ENCODE measurements around the gene CCDC51.
A peak's percentile ranks its signal among the peaks of the same experiment; 100 is the strongest.
"Not testable (repeated sequence)": the region's sequence is repeated elsewhere in the genome, so short reads cannot be mapped to it uniquely, and the experiment has no call there.

Gene CCDC51, protein sequence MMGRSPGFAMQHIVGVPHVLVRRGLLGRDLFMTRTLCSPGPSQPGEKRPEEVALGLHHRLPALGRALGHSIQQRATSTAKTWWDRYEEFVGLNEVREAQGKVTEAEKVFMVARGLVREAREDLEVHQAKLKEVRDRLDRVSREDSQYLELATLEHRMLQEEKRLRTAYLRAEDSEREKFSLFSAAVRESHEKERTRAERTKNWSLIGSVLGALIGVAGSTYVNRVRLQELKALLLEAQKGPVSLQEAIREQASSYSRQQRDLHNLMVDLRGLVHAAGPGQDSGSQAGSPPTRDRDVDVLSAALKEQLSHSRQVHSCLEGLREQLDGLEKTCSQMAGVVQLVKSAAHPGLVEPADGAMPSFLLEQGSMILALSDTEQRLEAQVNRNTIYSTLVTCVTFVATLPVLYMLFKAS

DNA sequence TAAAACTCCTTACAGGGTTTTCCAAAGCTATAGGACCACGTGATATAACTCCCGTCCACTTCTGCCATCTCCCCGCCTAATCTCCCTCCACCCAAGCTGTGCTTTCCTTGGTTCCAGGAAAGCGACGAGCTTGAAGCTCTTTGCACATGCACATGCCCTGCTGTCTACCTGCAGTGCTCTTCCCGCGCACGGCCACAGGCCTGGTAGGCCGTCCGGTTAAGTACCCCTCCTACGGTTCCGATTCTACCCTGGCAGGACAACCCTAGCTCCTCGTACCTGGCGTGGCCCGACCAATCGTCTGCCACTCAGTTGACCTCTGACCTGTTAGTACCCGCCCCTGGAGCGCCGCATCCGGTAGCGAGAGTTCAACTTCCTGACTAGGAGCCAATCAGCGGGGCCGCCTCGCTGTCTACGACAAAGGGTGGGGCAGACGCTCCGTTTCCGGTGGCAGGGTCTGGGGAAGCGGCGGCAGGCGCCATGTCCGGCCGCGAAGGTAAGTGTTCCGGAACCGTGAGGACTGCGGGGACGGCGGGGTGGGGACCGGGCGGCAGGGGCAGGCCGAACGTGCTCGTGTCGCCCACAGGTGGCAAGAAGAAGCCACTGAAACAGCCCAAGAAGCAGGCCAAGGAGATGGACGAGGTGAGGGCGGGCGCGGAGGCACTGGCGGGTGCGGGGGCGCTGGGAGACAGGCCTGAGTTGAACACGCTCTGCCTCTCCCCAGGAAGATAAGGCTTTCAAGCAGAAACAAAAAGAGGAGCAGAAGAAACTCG lies at the start of gene CCDC51, which contains the start of gene TMA7:
TSS of gene CCDC51 (minus strand) at position 300 of the 770 bp plus-strand sequence. CDS start 4,991 bp downstream, outside the sequence.
TSS of gene TMA7 (plus strand) at position 438 of the 770 bp plus-strand sequence. CDS start at position 478, 40 bp downstream.
- H3K4me3 ChIP-seq (replicated peaks; ENCODE audit: low read depth, low read length): peak within 1 kb of the TSS; percentile 95
- DNase-seq (ENCODE audit: low read depth): peak; percentile 95
- TF ChIP-seq, protein P1, sequence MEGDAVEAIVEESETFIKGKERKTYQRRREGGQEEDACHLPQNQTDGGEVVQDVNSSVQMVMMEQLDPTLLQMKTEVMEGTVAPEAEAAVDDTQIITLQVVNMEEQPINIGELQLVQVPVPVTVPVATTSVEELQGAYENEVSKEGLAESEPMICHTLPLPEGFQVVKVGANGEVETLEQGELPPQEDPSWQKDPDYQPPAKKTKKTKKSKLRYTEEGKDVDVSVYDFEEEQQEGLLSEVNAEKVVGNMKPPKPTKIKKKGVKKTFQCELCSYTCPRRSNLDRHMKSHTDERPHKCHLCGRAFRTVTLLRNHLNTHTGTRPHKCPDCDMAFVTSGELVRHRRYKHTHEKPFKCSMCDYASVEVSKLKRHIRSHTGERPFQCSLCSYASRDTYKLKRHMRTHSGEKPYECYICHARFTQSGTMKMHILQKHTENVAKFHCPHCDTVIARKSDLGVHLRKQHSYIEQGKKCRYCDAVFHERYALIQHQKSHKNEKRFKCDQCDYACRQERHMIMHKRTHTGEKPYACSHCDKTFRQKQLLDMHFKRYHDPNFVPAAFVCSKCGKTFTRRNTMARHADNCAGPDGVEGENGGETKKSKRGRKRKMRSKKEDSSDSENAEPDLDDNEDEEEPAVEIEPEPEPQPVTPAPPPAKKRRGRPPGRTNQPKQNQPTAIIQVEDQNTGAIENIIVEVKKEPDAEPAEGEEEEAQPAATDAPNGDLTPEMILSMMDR (IDR thresholded peaks at IDR 0.05; ENCODE audit: low read length, missing control alignments): no peak

DNA sequence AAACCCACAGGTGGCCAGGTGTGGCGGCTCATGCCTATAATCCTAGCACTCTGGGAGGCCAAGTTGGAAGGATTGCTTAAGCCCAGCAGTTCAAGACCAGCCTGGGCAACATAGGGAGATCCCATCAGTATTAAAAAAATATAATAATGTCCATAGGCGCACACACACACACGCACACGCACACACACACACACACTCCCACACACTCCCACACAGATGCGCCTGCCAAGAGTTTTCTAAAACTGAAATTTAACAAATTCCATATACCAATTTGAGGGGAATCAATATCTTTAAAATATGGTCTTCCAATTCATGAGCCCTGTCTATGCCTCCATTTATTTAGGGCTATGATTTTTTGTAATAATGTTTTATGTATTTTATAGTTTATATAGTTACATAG lies 47.0 kb upstream of the CCDC51 start:
- no peak for DNase-seq (ENCODE audit: low read depth)
- TF ChIP-seq, protein P1 (IDR thresholded peaks at IDR 0.05; ENCODE audit: low read length, missing control alignments): no peak

DNA sequence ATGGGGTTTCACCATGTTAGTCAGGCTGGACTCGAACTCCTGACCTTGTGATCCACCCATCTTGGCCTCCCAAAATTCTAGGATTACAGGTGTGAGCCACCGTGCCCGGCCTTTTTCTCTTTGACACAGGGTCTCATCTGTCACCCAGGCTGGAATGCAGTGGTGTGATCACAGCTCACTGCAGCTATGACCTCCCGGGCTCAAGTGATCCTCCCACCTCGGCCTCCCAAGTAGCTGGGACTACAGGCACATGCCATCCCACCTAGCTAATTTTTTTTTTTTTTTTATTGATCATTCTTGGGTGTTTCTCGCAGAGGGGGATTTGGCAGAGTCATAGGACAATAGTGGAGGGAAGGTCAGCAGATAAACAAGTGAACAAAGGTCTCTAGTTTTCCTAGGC lies 42.9 kb upstream of the CCDC51 start:
- H3K4me3 ChIP-seq (replicated peaks; ENCODE audit: low read depth, low read length); DNase-seq (ENCODE audit: low read depth): not testable (repeated sequence)

More for the DNA sequence above, 47.0 kb upstream of the CCDC51 start:
- no peak overlapping the region for H3K4me3 ChIP-seq (replicated peaks; ENCODE audit: low read depth, low read length)

DNA sequence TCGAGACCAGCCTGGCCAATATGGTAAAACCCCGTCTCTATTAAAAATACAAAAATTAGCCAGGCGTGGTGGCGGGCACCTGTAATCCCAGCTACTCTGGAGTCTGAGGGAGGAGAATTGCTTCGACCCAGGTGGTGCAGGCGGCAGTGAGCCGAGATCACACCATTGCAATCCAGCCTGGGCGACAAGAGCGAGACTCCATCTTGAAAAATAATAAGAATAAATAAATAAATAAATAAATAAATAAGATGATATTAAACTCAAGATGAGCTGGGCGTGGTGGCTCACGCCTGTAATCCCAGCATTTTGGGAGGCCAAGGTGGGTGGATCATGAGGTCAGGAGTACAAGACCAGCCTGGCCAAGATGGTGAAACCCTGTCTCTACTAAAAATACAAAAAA lies 41.0 kb upstream of the CCDC51 start:
- not testable (repeated sequence) for H3K4me3 ChIP-seq (replicated peaks; ENCODE audit: low read depth, low read length); DNase-seq (ENCODE audit: low read depth)

DNA sequence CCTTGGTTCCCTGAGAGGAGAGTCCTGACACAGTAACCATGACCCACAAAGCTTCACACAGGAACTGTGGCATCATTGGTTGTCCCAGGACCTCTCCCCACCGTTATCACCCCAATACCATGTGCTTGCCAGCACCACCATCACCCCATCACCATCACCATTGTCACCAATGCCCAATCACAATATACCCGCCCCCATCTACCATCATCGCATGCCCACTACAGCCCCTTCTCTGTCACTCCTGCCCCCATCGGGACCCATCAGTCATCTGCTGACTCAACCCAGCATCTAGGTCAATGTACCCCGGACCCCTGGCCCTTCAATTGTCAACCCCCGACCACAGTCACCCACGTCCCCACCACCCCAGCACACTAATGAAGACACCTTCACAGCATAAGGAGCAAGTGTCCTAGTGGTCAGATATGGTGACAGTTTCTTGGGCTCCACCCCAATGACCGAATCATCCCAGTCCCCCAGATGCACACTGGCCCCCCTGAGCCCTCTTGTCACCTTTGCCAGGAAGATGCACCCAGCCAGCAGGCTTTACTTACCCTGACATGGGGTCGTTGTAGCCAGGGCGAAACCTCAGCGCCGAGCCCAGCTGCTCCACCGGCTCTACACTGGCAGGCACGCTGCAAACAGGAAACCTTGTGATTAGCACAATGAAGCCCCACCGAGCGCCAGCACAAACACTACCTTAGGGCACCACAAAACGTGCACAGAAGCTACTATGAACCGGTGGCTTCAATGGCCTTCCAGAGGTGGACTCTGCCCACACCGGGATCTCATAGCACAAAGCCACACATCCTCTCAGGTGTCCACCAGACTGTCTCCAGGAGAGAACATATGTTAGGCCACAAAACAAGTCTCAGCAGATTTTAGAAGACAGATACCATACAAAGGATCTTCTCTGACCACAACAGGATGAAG lies 39.0 kb upstream of the CCDC51 start:
- H3K4me3 ChIP-seq (replicated peaks; ENCODE audit: low read depth, low read length): no peak overlapping the region
- no peak for DNase-seq (ENCODE audit: low read depth)
- TF ChIP-seq, protein P1 (IDR thresholded peaks at IDR 0.05; ENCODE audit: low read length, missing control alignments): no peak

DNA sequence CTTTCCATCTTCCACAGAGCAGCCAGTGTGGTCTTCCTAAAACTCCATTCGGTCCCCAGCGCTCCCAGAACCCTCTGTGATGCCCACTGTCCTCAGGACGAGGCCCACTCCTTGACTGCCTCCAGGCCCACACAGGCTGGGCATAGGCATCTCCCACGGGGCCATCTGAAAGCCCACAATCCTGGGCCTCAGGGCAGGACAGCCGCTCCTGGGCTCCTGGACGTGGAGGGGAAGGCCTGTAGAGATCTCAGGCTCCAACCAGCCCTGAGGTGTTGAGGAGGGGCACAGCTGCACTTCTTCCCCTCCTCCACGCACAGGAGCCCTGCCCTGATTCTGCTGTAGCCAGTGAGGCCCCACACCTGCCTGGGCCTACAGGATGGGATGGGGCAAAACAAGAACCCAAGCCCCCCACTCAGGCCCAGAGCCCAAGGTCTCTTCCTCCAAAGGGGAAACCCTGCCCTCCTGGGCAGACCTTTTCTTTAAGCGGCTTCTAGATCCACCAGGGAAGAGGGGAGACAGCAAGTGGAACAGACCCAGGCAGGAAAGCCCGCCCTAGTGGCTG lies 38.1 kb upstream of the CCDC51 start:
- TF ChIP-seq, protein P1 (IDR thresholded peaks at IDR 0.05; ENCODE audit: low read length, missing control alignments): no peak
- H3K4me3 ChIP-seq (replicated peaks; ENCODE audit: low read depth, low read length): no peak overlapping the region
- no peak for DNase-seq (ENCODE audit: low read depth)

DNA sequence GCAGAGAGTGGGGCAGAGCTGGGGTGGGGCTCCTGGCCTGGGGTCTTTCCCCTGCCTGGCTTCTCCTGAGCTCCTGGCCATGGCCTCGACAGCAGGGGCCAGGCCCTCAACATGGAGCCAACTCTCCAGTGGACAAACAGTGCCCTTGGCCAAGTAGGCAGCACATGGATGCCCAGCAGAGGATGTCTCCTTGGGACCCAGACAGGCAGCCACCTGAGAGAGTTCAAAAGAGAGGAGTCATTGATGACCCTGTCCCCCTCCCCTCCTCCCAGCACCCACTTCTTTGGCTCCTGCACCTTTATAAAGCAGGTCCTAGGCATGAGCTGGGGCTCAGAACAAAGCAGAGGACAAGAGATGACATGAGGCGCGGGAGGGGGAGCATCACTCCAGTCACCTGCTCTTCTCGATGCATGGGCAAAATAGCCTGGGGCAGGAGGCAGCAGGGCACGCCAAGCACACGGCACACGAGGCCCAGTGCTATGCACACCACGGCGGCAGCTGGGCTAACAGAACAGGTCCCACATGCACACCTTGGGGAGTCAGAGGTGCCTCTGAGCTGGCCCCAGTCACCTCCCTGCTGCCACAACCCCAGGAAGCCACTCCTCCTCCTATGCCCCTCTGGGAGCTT lies 36.6 kb upstream of the CCDC51 start:
- no peak overlapping the region for H3K4me3 ChIP-seq (replicated peaks; ENCODE audit: low read depth, low read length)
- TF ChIP-seq, protein P1 (IDR thresholded peaks at IDR 0.05; ENCODE audit: low read length, missing control alignments): no peak

More for the DNA sequence above, 36.6 kb upstream of the CCDC51 start:
- no peak for DNase-seq (ENCODE audit: low read depth)

All from fibroblast of pulmonary artery (primary cell).